ENCODE results near the gene ZIC3.

- TF ChIP-seq POLR2AphosphoS5 (IDR thresholded peaks at IDR 0.05; ENCODE audit: low read depth, low read length): no peak
- no peak for TF ChIP-seq POLR2A (IDR thresholded peaks at IDR 0.05; ENCODE audit: low read depth, low read length)
- no peak for TF ChIP-seq TAF1 (IDR thresholded peaks at IDR 0.05; ENCODE audit: borderline replicate concordance, low read depth, low read length)
Observed at GRCh38 chrX:137574102-137574783, 8.3 kb downstream of the ZIC3 start.
